WTC11 (cell line): Measurements from ENCODE around the gene MLYCD.

Experiments used
- CTCF ChIP-seq: fragments of 200-600 bp; IDR thresholded peaks from 2 replicates; pipeline ENCODE4 v1.8.0; 2022; ENCODE audit warnings: antibody characterized with exemption
- MXD4 ChIP-seq: fragments of 250-450 bp; sonication (Bioruptor Pico); IDR thresholded peaks from 2 replicates; pipeline ENCODE4 v1.8.0; 2021; ENCODE audit warnings: mild to moderate bottlenecking, moderate library complexity, borderline replicate concordance
- SP1 ChIP-seq: sonication (generic); formaldehyde crosslinking; conservative IDR thresholded peaks from 2 replicates; pipeline ENCODE4 v1.8.1; 2022; ENCODE audit warnings: missing genetic modification reagents
- TF ChIP-seq, protein P1 (sequence below): sonication (generic); formaldehyde crosslinking; IDR thresholded peaks from 2 replicates; pipeline ENCODE4 v1.8.1; 2023; ENCODE audit warnings: mild to moderate bottlenecking, missing genetic modification reagents, moderate library complexity

DNA sequence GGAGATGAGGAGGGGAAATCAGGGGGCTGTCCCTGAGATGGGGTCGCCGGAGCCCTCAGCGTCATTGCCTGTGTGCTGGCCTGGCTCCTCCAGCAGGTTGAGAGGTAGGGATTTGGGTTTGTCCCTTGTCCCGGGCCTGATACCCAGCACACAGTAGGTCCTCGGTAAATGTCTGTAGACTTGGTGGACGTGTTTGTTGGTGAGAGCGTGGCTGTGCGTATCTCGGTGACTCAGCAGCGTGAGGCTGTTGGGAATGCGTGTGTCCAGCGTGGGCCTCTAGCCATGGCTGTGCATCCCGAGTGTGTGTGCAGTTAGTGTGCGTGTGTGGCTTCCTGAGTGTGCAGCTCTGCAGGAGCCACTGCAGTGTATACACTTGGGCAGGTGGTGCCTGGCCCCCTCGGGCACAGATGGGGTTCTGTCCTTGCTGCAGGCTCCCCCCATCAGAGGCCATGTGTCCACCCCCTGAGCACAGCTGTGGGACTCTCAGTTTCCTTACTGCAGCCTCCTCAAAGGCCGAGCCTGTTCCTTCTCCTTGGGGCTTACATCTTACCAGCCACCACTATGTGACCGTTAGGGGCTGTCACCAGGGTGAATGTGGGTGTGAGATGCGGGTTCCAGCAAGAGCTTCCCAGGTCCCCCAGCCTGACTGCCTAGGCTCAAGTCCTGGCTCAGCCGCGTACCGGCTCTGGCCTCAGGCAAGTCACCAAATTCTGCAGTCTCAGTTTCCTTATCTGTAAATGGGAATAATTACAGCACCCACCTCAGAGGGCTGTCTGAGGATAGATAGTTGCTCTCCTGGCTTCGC is 74.9 kb downstream of the MLYCD start:
- no peak for TF ChIP-seq CTCF
- TF ChIP-seq MXD4 (CRISPR knock-in tag): no peak
- TF ChIP-seq SP1 (CRISPR knock-in tag): no peak
- TF ChIP-seq, protein P1, sequence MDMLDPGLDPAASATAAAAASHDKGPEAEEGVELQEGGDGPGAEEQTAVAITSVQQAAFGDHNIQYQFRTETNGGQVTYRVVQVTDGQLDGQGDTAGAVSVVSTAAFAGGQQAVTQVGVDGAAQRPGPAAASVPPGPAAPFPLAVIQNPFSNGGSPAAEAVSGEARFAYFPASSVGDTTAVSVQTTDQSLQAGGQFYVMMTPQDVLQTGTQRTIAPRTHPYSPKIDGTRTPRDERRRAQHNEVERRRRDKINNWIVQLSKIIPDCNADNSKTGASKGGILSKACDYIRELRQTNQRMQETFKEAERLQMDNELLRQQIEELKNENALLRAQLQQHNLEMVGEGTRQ: no peak
